GM23248 (cell line): ENCODE measurements around the gene EFNA2. TPM values are rescaled to one million over a fixed set of nuclear protein-coding genes. Genes with fewer than 3 reads are reported as not detected.
A peak's percentile ranks its signal among the peaks of the same experiment; 100 is the strongest.

Experiments used
- DNase-seq: peaks from one replicate; pipeline ENCODE4 v3.0.0-alpha.2; 2015
- H2AFZ ChIP-seq: fragments of 200-600 bp; sonication (generic); 2 replicates; pipeline ENCODE4 v1.6.1; 2016; ENCODE audit warnings: antibody characterized with exemption
- H3F3A ChIP-seq: fragments of 200-600 bp; sonication (generic); 2 replicates; pipeline ENCODE4 v1.6.1; 2016; ENCODE audit warnings: mild to moderate bottlenecking, antibody characterized with exemption, mixed run types; ENCODE audit not compliant: insufficient read depth
- H3K27ac ChIP-seq: fragments of 200-600 bp; sonication (generic); 2 replicates; pipeline ENCODE4 v1.5.1; 2016; ENCODE audit warnings: mild to moderate bottlenecking
- H3K27me3 ChIP-seq: fragments of 200-600 bp; sonication (generic); replicated peaks from 2 replicates; pipeline ENCODE4 v1.6.1; 2016; ENCODE audit warnings: mild to moderate bottlenecking; ENCODE audit not compliant: insufficient read depth
- H3K36me3 ChIP-seq: fragments of 200-600 bp; sonication (generic); 2 replicates; pipeline ENCODE4 v1.6.1; 2016; ENCODE audit warnings: low read depth, mild to moderate bottlenecking
- H3K4me1 ChIP-seq: fragments of 200-600 bp; sonication (generic); 2 replicates; pipeline ENCODE4 v1.6.1; 2016; ENCODE audit warnings: mild to moderate bottlenecking; ENCODE audit not compliant: insufficient read depth
- H3K4me2 ChIP-seq: fragments of 200-600 bp; sonication (generic); one replicate; pipeline ENCODE4 v1.6.1; 2016; ENCODE audit warnings: mild to moderate bottlenecking; ENCODE audit not compliant: unreplicated experiment
- H3K4me3 ChIP-seq: fragments of 200-600 bp; sonication (generic); 2 replicates; pipeline ENCODE4 v1.5.1; 2016; ENCODE audit warnings: mild to moderate bottlenecking
- H3K79me2 ChIP-seq: fragments of 200-600 bp; sonication (generic); 2 replicates; pipeline ENCODE4 v1.6.1; 2016; ENCODE audit warnings: mild to moderate bottlenecking; ENCODE audit not compliant: insufficient read depth
- H3K9ac ChIP-seq: fragments of 200-600 bp; sonication (generic); 2 replicates; pipeline ENCODE4 v1.6.1; 2016; ENCODE audit warnings: mild to moderate bottlenecking
- H3K9me2 ChIP-seq: fragments of 200-600 bp; sonication (generic); 2 replicates; pipeline ENCODE4 v1.6.1; 2016; ENCODE audit warnings: mixed run types, mild to moderate bottlenecking, moderate library complexity; ENCODE audit not compliant: insufficient read depth
- H3K9me3 ChIP-seq: fragments of 200-600 bp; sonication (generic); one replicate; pipeline ENCODE4 v1.6.1; 2017; ENCODE audit warnings: low read depth
- H4K20me1 ChIP-seq: fragments of 200-600 bp; sonication (generic); 2 replicates; pipeline ENCODE4 v1.6.0; 2016; ENCODE audit not compliant: insufficient read depth
- EZH2 ChIP-seq: fragments of 200-600 bp; sonication (generic); IDR thresholded peaks from 2 replicates; pipeline ENCODE4 v1.6.1; 2018; ENCODE audit warnings: antibody characterized with exemption, mild to moderate bottlenecking; ENCODE audit not compliant: insufficient read depth, poor library complexity, severe bottlenecking
- EZH2phosphoT487 ChIP-seq: fragments of 200-600 bp; sonication (generic); IDR thresholded peaks from 2 replicates; pipeline ENCODE4 v1.6.1; 2018; ENCODE audit warnings: antibody characterized with exemption, moderate library complexity, mild to moderate bottlenecking, low read depth; ENCODE audit not compliant: insufficient read depth
- WGBS, 2 experiments: methylation state at CpG; one replicate each; pipeline ENCODE4 v1.1.6; 2015 to 2017; ENCODE audit warnings: low lambda C conversion rate in 2 of 2, low coverage in 1 of 2; ENCODE audit errors: missing lambda C conversion rate in 2 of 2; 5-methylcytosine and 5-hydroxymethylcytosine counted together
- in situ Hi-C: fragments of 300-500 bp; cut with MboI; formaldehyde crosslinking; loops from 2 replicates; pipeline ENCODE4 v1.15.0; 2020
- polyA plus RNA-seq: library from polyadenylated mRNA; unstranded; fragments of >200 nt; fragmentation: Nextera tagmentation; extraction: Ambion mirVana; gene quantifications from 2 replicates; pipeline ENCODE4 v1.2.1, GENCODE V29; 2016
- total RNA-seq: library from RNA; depleted of rRNA; stranded (reverse); fragments of >200 nt; shearing (Covaris generic); gene quantifications from 2 replicates; pipeline ENCODE4 v1.2.3, GENCODE V29; 2014

EFNA2 gene
- total and polyA plus RNA-seq, 2 experiments from 2014 or later: not detected

GRCh38 chr19:1321539-1321938, 35.9 kb downstream of the EFNA2 start:
- H4K20me1 ChIP-seq: no peaks in the 10 kb centered on the region
- no peaks in the 10 kb centered on the region for H3K79me2 ChIP-seq
- H3K36me3 ChIP-seq: no peaks in the 10 kb centered on the region
- TF ChIP-seq EZH2phosphoT487: no peak
- no peak for TF ChIP-seq EZH2
- no peak overlapping the region for H3K9ac ChIP-seq
- H3F3A ChIP-seq: no peaks in the 10 kb centered on the region
- no peak for DNase-seq
- H3K27ac ChIP-seq: no peak overlapping the region
- H3K4me1 ChIP-seq: no peaks in the 10 kb centered on the region
- no peak overlapping the region for H2AFZ ChIP-seq
- H3K9me2 ChIP-seq: no peaks in the 10 kb centered on the region
- H3K4me2 ChIP-seq: no peak overlapping the region
- WGBS, 2 experiments: 72 to 78% methylated on average over 9 of the region's 9 CpGs
- H3K27me3 ChIP-seq: peaks cover 10% of the 10 kb centered on the region; the same call in 1 of the 2 replicates
- in situ Hi-C loops: no loop called here
- H3K9me3 ChIP-seq: no peaks in the 10 kb centered on the region
- H3K4me3 ChIP-seq: no peak overlapping the region

DNA sequence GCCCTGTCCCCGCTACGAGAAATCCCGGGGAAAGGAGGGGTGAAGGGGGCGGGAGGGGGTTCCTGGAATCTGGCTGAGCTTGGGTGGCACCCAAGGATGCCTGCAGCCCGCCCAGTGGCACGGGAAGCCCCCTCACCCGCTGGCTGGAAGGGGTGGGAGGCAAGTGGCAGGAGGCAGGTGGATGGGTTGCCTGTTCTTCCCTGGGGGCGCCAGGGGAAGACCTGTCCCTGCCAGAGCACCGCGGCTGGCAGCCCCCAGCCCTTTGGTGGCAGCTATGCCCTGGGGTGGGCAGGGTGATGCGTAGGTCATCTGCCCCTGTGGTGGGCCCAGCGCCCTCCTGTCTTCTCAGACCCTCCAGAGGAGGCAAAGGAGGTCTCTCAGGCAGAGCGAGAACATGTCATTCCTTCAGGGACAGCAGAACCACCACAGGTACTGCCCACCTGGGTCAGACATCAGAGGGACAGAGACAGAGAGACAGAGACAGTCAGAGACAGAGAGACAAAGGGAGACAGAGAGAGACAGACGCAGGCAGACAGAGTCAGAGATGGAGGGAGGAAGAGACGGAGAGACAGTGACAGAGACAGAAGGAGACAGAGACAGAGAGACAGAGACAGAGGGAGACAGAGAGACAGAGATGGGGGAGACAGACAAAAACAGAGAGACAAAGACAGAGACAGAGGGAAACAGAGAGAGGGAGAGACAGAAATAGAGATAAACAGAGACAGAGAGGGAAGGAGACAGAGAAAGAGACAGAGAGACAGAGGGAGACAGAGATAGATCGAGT, 36.7 kb downstream of the EFNA2 start:
- no peak for DNase-seq
- in situ Hi-C loops: no loop called here
- WGBS, 2 experiments: 80 to 84% methylated on average over 11 to 16 of the region's 16 CpGs

DNA sequence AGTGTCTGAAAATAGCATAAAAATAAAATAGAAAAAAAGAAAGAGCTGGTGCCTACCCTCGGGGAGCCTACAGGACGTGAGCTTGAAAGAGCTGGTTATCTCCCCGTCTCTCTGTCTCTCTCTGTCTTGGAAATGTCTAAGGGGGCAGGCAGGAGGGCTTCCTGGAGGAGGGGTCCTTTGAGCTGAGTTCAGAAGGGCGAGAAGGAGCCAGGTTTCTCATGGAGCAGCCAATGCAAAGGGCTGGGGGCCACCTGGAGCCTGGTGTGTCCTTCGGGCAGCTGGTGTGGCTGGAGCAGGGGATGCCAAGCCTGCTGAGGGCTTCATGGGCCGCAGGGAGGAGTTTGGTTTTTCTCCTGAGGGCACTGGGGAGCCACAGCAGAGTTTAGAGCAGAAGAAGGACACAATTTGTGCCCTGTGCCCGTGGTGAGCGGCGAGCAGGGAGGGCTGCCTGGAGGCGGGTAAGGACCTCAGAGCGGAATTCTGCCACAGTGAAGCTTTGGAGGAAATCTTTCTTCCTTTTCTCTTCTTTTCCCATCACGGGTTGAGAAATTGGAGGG, 38.7 kb downstream of the EFNA2 start:
- no peaks in the 10 kb centered on the region for H3K79me2 ChIP-seq
- peak overlapping the region; percentile 54; the same call in 1 of the 2 replicates for H3K9ac ChIP-seq
- H3K36me3 ChIP-seq: no peaks in the 10 kb centered on the region
- DNase-seq: no peak
- no peaks in the 10 kb centered on the region for H3K27me3 ChIP-seq
- H3K9me2 ChIP-seq: no peaks in the 10 kb centered on the region
- no peaks in the 10 kb centered on the region for H3K9me3 ChIP-seq
- H2AFZ ChIP-seq: peak overlapping the region; percentile 66
- no peaks in the 10 kb centered on the region for H3K4me1 ChIP-seq
- no peaks in the 10 kb centered on the region for H4K20me1 ChIP-seq
- H3K4me2 ChIP-seq: peak overlapping the region; percentile 56
- no peaks in the 10 kb centered on the region for H3F3A ChIP-seq
- WGBS, 2 experiments: 77 to 80% methylated on average over 12 of the region's 12 CpGs
- TF ChIP-seq EZH2phosphoT487: no peak
- no peak for TF ChIP-seq EZH2
- no peak overlapping the region for H3K27ac ChIP-seq
- no peak overlapping the region; the same call in 1 of the 2 replicates for H3K4me3 ChIP-seq
- in situ Hi-C loops: no loop called here

More for the DNA sequence above, 36.7 kb downstream of the EFNA2 start:
- no peak overlapping the region for H3K9ac ChIP-seq
- H3K9me2 ChIP-seq: no peaks in the 10 kb centered on the region
- no peak overlapping the region for H3K4me2 ChIP-seq
- no peaks in the 10 kb centered on the region for H3K4me1 ChIP-seq
- H4K20me1 ChIP-seq: no peaks in the 10 kb centered on the region
- H3F3A ChIP-seq: no peaks in the 10 kb centered on the region
- H3K36me3 ChIP-seq: no peaks in the 10 kb centered on the region
- H2AFZ ChIP-seq: no peak overlapping the region
- TF ChIP-seq EZH2 (no peak), EZH2phosphoT487 (no peak)
- no peak overlapping the region for H3K4me3 ChIP-seq
- no peaks in the 10 kb centered on the region for H3K79me2 ChIP-seq
- H3K27me3 ChIP-seq: peaks cover 2% of the 10 kb centered on the region; the same call in 1 of the 2 replicates
- H3K27ac ChIP-seq: no peak overlapping the region
- no peaks in the 10 kb centered on the region for H3K9me3 ChIP-seq

DNA sequence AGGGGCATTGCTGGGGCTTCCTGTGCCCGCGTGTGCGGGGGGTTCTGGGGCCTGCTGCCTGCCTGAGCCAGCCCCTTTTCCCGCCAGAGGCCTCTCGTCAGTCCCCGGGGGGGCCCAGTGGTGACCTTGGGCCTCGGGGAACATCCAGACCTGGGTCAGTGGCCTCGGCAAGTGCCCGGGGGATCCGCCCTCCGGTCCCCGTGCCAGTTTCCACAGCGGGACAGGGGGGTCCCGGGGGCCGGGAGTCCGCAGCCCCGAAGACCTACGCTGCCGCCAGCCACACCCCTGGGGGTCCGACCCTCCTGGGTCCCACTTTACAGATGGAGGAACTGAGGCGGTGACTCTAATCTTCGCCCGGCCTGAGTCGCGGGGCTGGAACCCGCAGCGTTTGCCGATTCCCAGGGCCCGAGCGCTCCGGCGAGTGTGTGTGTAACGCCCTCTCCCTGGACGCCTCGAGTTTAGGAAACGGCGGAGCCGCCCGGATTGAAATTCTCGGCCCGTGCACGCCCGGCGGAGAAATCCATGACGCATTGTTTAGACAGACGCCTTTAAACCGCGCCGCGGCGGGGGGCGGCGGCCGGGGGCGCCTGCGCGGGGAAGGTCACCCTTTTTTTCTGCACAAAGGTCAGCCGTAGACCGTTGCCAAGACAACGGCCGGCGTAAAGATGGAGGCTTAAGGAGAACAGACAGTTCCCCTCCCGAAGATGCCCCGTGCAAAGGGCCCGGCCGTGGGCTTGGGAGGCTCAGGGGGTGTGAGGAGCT, 39.3 kb downstream of the EFNA2 start:
- Histone ChIP-seq H3K36me3 (no peaks in the 10 kb centered on the region), H3K27me3 (no peaks in the 10 kb centered on the region), H4K20me1 (no peaks in the 10 kb centered on the region), H3K27ac (no peak overlapping the region), H3K9me2 (no peaks in the 10 kb centered on the region), H3K9me3 (no peaks in the 10 kb centered on the region), H3K9ac (peak overlapping the region; percentile 54), H3K4me2 (peak overlapping the region; percentile 56), H3K4me1 (no peaks in the 10 kb centered on the region), H3K4me3 (peak overlapping the region; percentile 50), H2AFZ (peak overlapping the region; percentile 66), H3F3A (no peaks in the 10 kb centered on the region), H3K79me2 (no peaks in the 10 kb centered on the region)
- DNase-seq: peak; percentile 87
- WGBS, 2 experiments: 6 to 8% methylated on average over 55 to 62 of the region's 66 CpGs
- TF ChIP-seq EZH2 (no peak), EZH2phosphoT487 (no peak)
- in situ Hi-C loops: no loop called here
